Measurements from ENCODE around the gene RABGAP1L.

DNA sequence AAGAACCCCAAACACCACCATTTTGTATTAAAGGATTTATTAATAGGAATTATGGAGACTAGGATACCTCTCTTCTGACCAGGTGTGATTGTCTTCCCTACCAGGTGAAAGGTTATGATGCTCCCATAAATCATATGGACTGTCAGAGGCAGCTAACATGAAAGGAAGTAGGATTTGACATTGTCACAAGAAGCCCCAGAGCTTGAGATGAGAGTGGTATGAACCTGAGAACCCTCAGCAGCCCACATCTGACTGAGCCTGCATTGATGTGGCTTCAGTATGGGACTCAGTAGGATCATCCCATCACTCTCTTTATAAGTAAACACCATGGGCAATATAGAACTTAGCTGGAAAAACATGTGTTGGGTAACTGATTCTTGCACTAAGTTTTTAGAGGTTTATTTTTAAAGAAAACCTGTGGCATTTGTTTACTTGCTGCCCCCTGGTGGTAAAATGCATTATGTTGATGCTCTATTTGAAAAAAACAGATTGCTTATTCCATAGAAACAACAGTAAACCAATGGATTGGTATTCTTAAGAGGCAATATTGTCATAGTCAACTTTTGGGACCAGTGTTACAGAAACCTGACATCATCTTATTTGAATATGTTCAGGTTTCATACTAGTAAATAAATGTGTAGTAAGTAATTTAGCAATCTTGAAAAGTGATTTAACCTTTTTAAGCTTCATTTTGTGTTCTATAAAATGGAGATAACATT is 823.8 kb downstream of the RABGAP1L start:
- TF ChIP-seq, protein P1, sequence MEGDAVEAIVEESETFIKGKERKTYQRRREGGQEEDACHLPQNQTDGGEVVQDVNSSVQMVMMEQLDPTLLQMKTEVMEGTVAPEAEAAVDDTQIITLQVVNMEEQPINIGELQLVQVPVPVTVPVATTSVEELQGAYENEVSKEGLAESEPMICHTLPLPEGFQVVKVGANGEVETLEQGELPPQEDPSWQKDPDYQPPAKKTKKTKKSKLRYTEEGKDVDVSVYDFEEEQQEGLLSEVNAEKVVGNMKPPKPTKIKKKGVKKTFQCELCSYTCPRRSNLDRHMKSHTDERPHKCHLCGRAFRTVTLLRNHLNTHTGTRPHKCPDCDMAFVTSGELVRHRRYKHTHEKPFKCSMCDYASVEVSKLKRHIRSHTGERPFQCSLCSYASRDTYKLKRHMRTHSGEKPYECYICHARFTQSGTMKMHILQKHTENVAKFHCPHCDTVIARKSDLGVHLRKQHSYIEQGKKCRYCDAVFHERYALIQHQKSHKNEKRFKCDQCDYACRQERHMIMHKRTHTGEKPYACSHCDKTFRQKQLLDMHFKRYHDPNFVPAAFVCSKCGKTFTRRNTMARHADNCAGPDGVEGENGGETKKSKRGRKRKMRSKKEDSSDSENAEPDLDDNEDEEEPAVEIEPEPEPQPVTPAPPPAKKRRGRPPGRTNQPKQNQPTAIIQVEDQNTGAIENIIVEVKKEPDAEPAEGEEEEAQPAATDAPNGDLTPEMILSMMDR (conservative IDR thresholded peaks at IDR 0.05; ENCODE audit: low read length): peak; percentile 98
- TF ChIP-seq EZH2phosphoT487 (IDR thresholded peaks at IDR 0.05; ENCODE audit: borderline replicate concordance, low read depth, low read length): no peak

Data from OCI-LY7 (cell line).